ENCODE data around the gene CARD9. TPM values are rescaled to one million over a fixed set of nuclear protein-coding genes. Genes with fewer than 3 reads are reported as not detected.

The CARD9 gene
- total and polyA plus RNA-seq, 2 of the 4 experiments (the other 2 are of a cell fraction) = 0.36 to 1.9 TPM

DNA sequence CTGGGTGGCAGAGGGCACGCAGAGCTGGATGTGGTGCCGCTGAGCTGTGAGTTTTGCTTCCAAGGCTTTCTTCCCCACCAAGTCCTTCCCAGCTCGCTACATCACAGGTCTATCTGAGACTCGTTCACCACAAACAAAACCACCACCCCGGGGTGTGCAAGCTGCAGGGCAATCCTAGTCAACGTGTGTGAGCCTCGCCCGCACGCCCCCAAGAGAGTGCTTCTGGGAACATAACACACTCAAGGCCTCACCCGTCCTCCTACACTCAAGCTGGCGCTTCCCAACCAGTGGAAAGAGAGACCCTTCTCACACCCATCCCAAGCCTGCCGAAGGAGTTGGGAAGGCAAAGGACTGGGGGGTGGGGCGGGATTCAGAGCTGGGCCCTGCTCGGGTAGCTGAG, 15.9 kb upstream of the CARD9 start:
- Histone ChIP-seq H3K18ac (ENCODE audit: low read depth, low read length) (no peak overlapping the region), H2BK20ac (ENCODE audit: low read depth, low read length) (no peak overlapping the region), H3K4me2 (ENCODE audit: low read depth, low read length) (no peak overlapping the region), H3K36me3 (ENCODE audit: control insufficient read depth, insufficient read depth, low read length) (peaks cover 71% of the 10 kb centered on the region), H2AK5ac (ENCODE audit: low read depth, low read length) (no peak overlapping the region), H3K4me3 (ENCODE audit: insufficient read depth, low read depth, low read length) (no peak overlapping the region), H3K56ac (ENCODE audit: extremely low read depth, insufficient read depth, low read length) (no peak overlapping the region), H2BK15ac (ENCODE audit: low read depth, low read length) (no peak overlapping the region), H3K27me3 (ENCODE audit: control insufficient read depth, insufficient read depth, low read length) (no peaks in the 10 kb centered on the region), H2BK5ac (ENCODE audit: low read depth, low read length, poor library complexity, severe bottlenecking) (no peak overlapping the region), H3K4me1 (ENCODE audit: control insufficient read depth, insufficient read depth, low read length) (no peaks in the 10 kb centered on the region), H2BK120ac (ENCODE audit: low read depth, low read length) (no peak overlapping the region), H4K91ac (ENCODE audit: insufficient read depth, low read depth, low read length) (no peak overlapping the region), H3K4ac (ENCODE audit: low read depth, low read length) (no peak overlapping the region), H3K9ac (ENCODE audit: low read depth, low read length) (no peak overlapping the region), H3K9me1 (ENCODE audit: insufficient read depth, low read length) (no peaks in the 10 kb centered on the region), H3K9me3 (ENCODE audit: control insufficient read depth, insufficient read depth, low read length) (no peaks in the 10 kb centered on the region), H3K23ac (ENCODE audit: low read depth, low read length) (no peak overlapping the region), H4K5ac (ENCODE audit: low read depth, low read length) (no peak overlapping the region), H2AFZ (replicated peaks; ENCODE audit: low read length, poor library complexity) (no peak overlapping the region), H2AK9ac (replicated peaks; ENCODE audit: low read depth, low read length, poor library complexity) (no peak overlapping the region), H4K20me1 (ENCODE audit: insufficient read depth, low read length) (no peaks in the 10 kb centered on the region), H3K79me1 (ENCODE audit: low read depth in 1 of 2, low read length in 2 of 2) (peaks cover 4 to 10% of the 10 kb centered on the region in 2 experiments; a peak in 2 of 4 replicates), H3K27ac (ENCODE audit: insufficient read depth, low read length) (no peak overlapping the region), H3K14ac (replicated peaks; ENCODE audit: low read depth, low read length) (no peak overlapping the region), H4K8ac (ENCODE audit: low read depth in 2 of 2, low read length in 2 of 2) (no peak overlapping the region)
- CTCF ChIA-PET = no interaction called here
- in situ Hi-C loops (cut with MboI; ENCODE audit: low sequenced_read_pairs) (no loop called here), intact Hi-C loops (cut with micrococcal nuclease) (no loop called here), dilution Hi-C loops (cut with HindIII; ENCODE audit: low sequenced_read_pairs, unreplicated experiment) (no loop called here)
- no peak for TF ChIP-seq NFE2L2 (IDR thresholded peaks at IDR 0.05; ENCODE audit: low read depth, low read length)
- TF ChIP-seq MAFK (IDR thresholded peaks at IDR 0.05; ENCODE audit: low read depth, low read length) = no peak
- TF ChIP-seq CEBPB (IDR thresholded peaks at IDR 0.05; ENCODE audit: low read depth, low read length) = no peak
- no peak for TF ChIP-seq MXI1 (IDR thresholded peaks at IDR 0.05; ENCODE audit: borderline replicate concordance, low read depth, low read length)
- no peak for TF ChIP-seq POLR2A (IDR thresholded peaks at IDR 0.05; ENCODE audit: low read depth, low read length)
- no peak for TF ChIP-seq CHD1 (IDR thresholded peaks at IDR 0.05; ENCODE audit: low read depth, low read length)
- TF ChIP-seq, protein P1, sequence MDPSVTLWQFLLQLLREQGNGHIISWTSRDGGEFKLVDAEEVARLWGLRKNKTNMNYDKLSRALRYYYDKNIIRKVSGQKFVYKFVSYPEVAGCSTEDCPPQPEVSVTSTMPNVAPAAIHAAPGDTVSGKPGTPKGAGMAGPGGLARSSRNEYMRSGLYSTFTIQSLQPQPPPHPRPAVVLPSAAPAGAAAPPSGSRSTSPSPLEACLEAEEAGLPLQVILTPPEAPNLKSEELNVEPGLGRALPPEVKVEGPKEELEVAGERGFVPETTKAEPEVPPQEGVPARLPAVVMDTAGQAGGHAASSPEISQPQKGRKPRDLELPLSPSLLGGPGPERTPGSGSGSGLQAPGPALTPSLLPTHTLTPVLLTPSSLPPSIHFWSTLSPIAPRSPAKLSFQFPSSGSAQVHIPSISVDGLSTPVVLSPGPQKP (IDR thresholded peaks at IDR 0.05; ENCODE audit: borderline replicate concordance, low read depth, low read length) = no peak
- TF ChIP-seq RAD21 (IDR thresholded peaks at IDR 0.05; ENCODE audit: low read length) = no peak
- TF ChIP-seq RFX5 (IDR thresholded peaks at IDR 0.05; ENCODE audit: low read depth, low read length) = no peak
- no peak for TF ChIP-seq SMC3 (IDR thresholded peaks at IDR 0.05; ENCODE audit: low read depth, low read length)
- DNase-seq (no peak), ATAC-seq (ENCODE audit: low read depth) (no peak)
- WGBS, 2 experiments (ENCODE audit: extremely low coverage in 2 of 2, insufficient read length in 1 of 2) = 90% methylated on average over 5 of the region's 14 CpGs; no CpG with 5 or more reads in 1 of the 2 experiments
- POLR2A ChIA-PET (ENCODE audit: unreplicated experiment) = no interaction called here
- BruUV-seq (replicated peaks) = no TSS peak

Data from IMR-90 (cell line).